A549 (cell line): ENCODE measurements around the gene BMPR2. TPM values are rescaled to one million over a fixed set of nuclear protein-coding genes. Genes with fewer than 3 reads are reported as not detected.
"Not testable (repeated sequence)": the region's sequence is repeated elsewhere in the genome, so short reads cannot be mapped to it uniquely, and the experiment has no call there.

Source experiments
- ATAC-seq, 2 experiments: fragments of 200-7000 bp in 1 of 2; fragments of >200 bp in 1 of 2; cut with Nextera tagmentation in 1 of 2; cut with Tn5 transposase in 1 of 2; 3 replicates each; pipeline versions ENCODE4 v1.8.0 to v1.9.1; 2018 to 2020; ENCODE audit warnings: mild to moderate bottlenecking in 1 of 2, moderate library complexity in 1 of 2
- CTCF ChIA-PET: fragments of 300-600 bp; sonication (Branson Sonifier 250); formaldehyde crosslinking; extraction: SDS; loops from one replicate; lab custom pipeline; 2021; ENCODE audit warnings: antibody characterized with exemption, inconsistent platforms; lab: Yijun Ruan, JAX
- POLR2A ChIA-PET: fragments of 350-600 bp; formaldehyde crosslinking; extraction: SDS; loops from one replicate; lab custom pipeline; 2021; ENCODE audit warnings: antibody characterized with exemption, inconsistent platforms; lab: Yijun Ruan, JAX
- DNase-seq, 2 experiments: peaks; one replicate each; pipeline versions ENCODE4 v3.0.0 to v3.0.0-alpha.2; 2011 to 2016; ENCODE audit warnings: low read depth in 1 of 2, low spot score in 1 of 2
- FAIRE-seq: peaks from 2 replicates; lab custom pipeline; 2011; peaks lifted over from hg19 to GRCh38; lab: Jason Lieb, UNC
- H3K27ac ChIP-seq, 2 experiments: fragments of >200 bp; sonication (Bioruptor Twin); formaldehyde crosslinking; 3 replicates each; pipeline ENCODE4 v1.5.1; 2016 to 2017
- H3K4me1 ChIP-seq: fragments of >200 bp; sonication (Bioruptor Twin); formaldehyde crosslinking; 3 replicates; pipeline ENCODE4 v1.6.1; 2016
- H3K4me2 ChIP-seq: fragments of >200 bp; sonication (Bioruptor Twin); formaldehyde crosslinking; 3 replicates; pipeline ENCODE4 v1.6.1; 2016
- H3K4me3 ChIP-seq: fragments of >200 bp; sonication (Bioruptor Twin); formaldehyde crosslinking; 3 replicates; pipeline ENCODE4 v1.5.1; 2016
- H3K9me3 ChIP-seq: fragments of >200 bp; sonication (Bioruptor Twin); formaldehyde crosslinking; 3 replicates; pipeline ENCODE4 v1.6.1; 2016
- BHLHE40 ChIP-seq: IDR thresholded peaks from 2 replicates; pipeline ENCODE4 v1.6.1; 2012; ENCODE audit warnings: low read depth, low read length, inconsistent platforms
- CBX2 ChIP-seq: fragments of 200-600 bp; sonication (generic); IDR thresholded peaks from 2 replicates; pipeline ENCODE4 v1.6.1; 2016; ENCODE audit warnings: low read depth, mild to moderate bottlenecking, borderline replicate concordance
- E2F6 ChIP-seq: IDR thresholded peaks from 2 replicates; pipeline ENCODE4 v1.6.1; 2012; ENCODE audit warnings: low read depth, borderline replicate concordance
- FOSL2 ChIP-seq, 2 experiments: fragments of 450-650 bp in 1 of 2; fragments of >200 bp in 1 of 2; sonication (Bioruptor Twin) in 1 of 2; formaldehyde crosslinking; IDR thresholded peaks; 2 replicates each; pipeline versions ENCODE4 v1.5.0 to v1.6.1; 2016 to 2020; ENCODE audit warnings: mild to moderate bottlenecking in 1 of 2, moderate library complexity in 1 of 2
- FOXS1 ChIP-seq: fragments of 250-450 bp; sonication (Bioruptor Pico); IDR thresholded peaks from 2 replicates; pipeline ENCODE4 v1.5.0; 2020; ENCODE audit warnings: mild to moderate bottlenecking, moderate library complexity
- HDAC2 ChIP-seq: fragments of 200-600 bp; sonication (generic); IDR thresholded peaks from 2 replicates; pipeline ENCODE4 v1.6.1; 2016
- HEYL ChIP-seq: fragments of 250-450 bp; sonication (Bioruptor Pico); IDR thresholded peaks from 2 replicates; pipeline ENCODE4 v1.8.0; 2021; ENCODE audit warnings: mild to moderate bottlenecking, moderate library complexity
- KDM5A ChIP-seq: fragments of 200-600 bp; sonication (generic); IDR thresholded peaks from 2 replicates; pipeline ENCODE4 v1.6.1; 2016; ENCODE audit warnings: antibody characterized with exemption, mild to moderate bottlenecking
- MAFK ChIP-seq: fragments of 450-650 bp; IDR thresholded peaks from 2 replicates; pipeline ENCODE4 v1.6.1; 2014; ENCODE audit not compliant: partially characterized antibody
- NPAS2 ChIP-seq: fragments of 250-450 bp; sonication (Bioruptor Pico); IDR thresholded peaks from 2 replicates; pipeline ENCODE4 v1.8.0; 2022; ENCODE audit warnings: mild to moderate bottlenecking, moderate library complexity, borderline replicate concordance
- POLR2A ChIP-seq: IDR thresholded peaks from 2 replicates; pipeline ENCODE4 v1.6.1; 2012; ENCODE audit warnings: mild to moderate bottlenecking, low read length
- POLR2AphosphoS2 ChIP-seq: conservative IDR thresholded peaks from 2 replicates; pipeline ENCODE4 v1.6.1; 2012; ENCODE audit warnings: low read length, improper control_type of control experiment, inconsistent platforms
- RARB ChIP-seq: fragments of 250-450 bp; sonication (Bioruptor Pico); IDR thresholded peaks from 2 replicates; pipeline ENCODE4 v1.8.0; 2021; ENCODE audit warnings: mild to moderate bottlenecking, moderate library complexity
- RCOR1 ChIP-seq: fragments of 150-350 bp; IDR thresholded peaks from 2 replicates; pipeline ENCODE4 v1.6.1; 2014; ENCODE audit warnings: antibody characterized with exemption, low read length, low read depth
- RNF2 ChIP-seq: fragments of 200-600 bp; sonication (generic); IDR thresholded peaks from 2 replicates; pipeline ENCODE4 v1.6.1; 2016; ENCODE audit warnings: low read depth, mild to moderate bottlenecking, antibody characterized with exemption, moderate library complexity, borderline replicate concordance
- SREBF2 ChIP-seq: fragments of 450-650 bp; IDR thresholded peaks from 2 replicates; pipeline ENCODE4 v1.6.1; 2014; ENCODE audit warnings: mild to moderate bottlenecking, moderate library complexity
- TFCP2L1 ChIP-seq: fragments of 250-450 bp; sonication (Bioruptor Pico); IDR thresholded peaks from 2 replicates; pipeline ENCODE4 v1.5.0; 2021; ENCODE audit warnings: mild to moderate bottlenecking
- WGBS: methylation state at CpG from one replicate; pipeline ENCODE4 v1.1.6; 2017; ENCODE audit errors: missing lambda C conversion rate; 5-methylcytosine and 5-hydroxymethylcytosine counted together
- polyA plus RNA-seq, 4 experiments: library from polyadenylated mRNA; depleted of rRNA in 3 of 4; stranded (reverse); fragments of >200 nt; fragmentation: RNase III in 1 of 4; extraction: RNeasy Plus Mini Kit Qiagen cat#74134 plus additional on column Dnase treatment in 1 of 4; gene quantifications; 2 replicates in 3 of 4; 3 replicates in 1 of 4; pipeline ENCODE4 v1.2.3, GENCODE V29; 2011 to 2017
- TF ChIP-seq, protein P1 (sequence below): fragments of >200 bp; sonication (Bioruptor Twin); formaldehyde crosslinking; IDR thresholded peaks from 3 replicates; pipeline ENCODE4 v1.6.1; 2016
- TF ChIP-seq, protein P2 (sequence below): fragments of >200 bp; sonication (Bioruptor Twin); formaldehyde crosslinking; IDR thresholded peaks from 3 replicates; pipeline ENCODE4 v1.5.1; 2016

The BMPR2 gene
- polyA plus RNA-seq, 2 of the 4 experiments (the other 2 are of a cell fraction): 13.9 to 46.3 TPM

- Histone ChIP-seq H3K4me1 (no peaks in the 10 kb centered on the region), H3K9me3 (no peaks in the 10 kb centered on the region), H3K4me3 (no peak overlapping the region), H3K27ac (no peak overlapping the region), H3K4me2 (no peak overlapping the region)
- WGBS: 85% methylated on average over 3 of the region's 3 CpGs
- TF ChIP-seq KDM5A: no peak
- no peak for TF ChIP-seq NPAS2
- no peak for TF ChIP-seq RARB (CRISPR knock-in tag)
- no peak for TF ChIP-seq HDAC2
- no peak for TF ChIP-seq POLR2AphosphoS2
- TF ChIP-seq, protein P1, sequence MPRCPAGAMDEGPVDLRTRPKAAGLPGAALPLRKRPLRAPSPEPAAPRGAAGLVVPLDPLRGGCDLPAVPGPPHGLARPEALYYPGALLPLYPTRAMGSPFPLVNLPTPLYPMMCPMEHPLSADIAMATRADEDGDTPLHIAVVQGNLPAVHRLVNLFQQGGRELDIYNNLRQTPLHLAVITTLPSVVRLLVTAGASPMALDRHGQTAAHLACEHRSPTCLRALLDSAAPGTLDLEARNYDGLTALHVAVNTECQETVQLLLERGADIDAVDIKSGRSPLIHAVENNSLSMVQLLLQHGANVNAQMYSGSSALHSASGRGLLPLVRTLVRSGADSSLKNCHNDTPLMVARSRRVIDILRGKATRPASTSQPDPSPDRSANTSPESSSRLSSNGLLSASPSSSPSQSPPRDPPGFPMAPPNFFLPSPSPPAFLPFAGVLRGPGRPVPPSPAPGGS: no peak
- no peak for TF ChIP-seq SREBF2
- no peak for TF ChIP-seq TFCP2L1
- ATAC-seq: no peak
- no peak for FAIRE-seq
- CTCF ChIA-PET: no interaction called here
- POLR2A ChIA-PET: no interaction called here
- no peak for DNase-seq
Measured at GRCh38 chr2:202542142-202542541, 166.0 kb downstream of the BMPR2 start.

- Histone ChIP-seq H3K4me3 (no peak overlapping the region), H3K4me1 (no peaks in the 10 kb centered on the region)
- 75% methylated on average over 1 of the region's 1 CpG for whole genome bisulfite sequencing
- TF ChIP-seq, protein P2, sequence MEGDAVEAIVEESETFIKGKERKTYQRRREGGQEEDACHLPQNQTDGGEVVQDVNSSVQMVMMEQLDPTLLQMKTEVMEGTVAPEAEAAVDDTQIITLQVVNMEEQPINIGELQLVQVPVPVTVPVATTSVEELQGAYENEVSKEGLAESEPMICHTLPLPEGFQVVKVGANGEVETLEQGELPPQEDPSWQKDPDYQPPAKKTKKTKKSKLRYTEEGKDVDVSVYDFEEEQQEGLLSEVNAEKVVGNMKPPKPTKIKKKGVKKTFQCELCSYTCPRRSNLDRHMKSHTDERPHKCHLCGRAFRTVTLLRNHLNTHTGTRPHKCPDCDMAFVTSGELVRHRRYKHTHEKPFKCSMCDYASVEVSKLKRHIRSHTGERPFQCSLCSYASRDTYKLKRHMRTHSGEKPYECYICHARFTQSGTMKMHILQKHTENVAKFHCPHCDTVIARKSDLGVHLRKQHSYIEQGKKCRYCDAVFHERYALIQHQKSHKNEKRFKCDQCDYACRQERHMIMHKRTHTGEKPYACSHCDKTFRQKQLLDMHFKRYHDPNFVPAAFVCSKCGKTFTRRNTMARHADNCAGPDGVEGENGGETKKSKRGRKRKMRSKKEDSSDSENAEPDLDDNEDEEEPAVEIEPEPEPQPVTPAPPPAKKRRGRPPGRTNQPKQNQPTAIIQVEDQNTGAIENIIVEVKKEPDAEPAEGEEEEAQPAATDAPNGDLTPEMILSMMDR: no peak
- TF ChIP-seq, all 56 proteins: peak for 0
- CTCF ChIA-PET: no interaction called here
- H3K4me2 ChIP-seq: no peak overlapping the region
- H3K9me3 ChIP-seq: no peaks in the 10 kb centered on the region
- POLR2A ChIA-PET: no interaction called here
- no peak overlapping the region for H3K27ac ChIP-seq
- DNase-seq: no peak
- ATAC-seq: no peak
- FAIRE-seq: no peak
Measured at GRCh38 chr2:202545523-202545922, 169.4 kb downstream of the BMPR2 start.

GRCh38 chr2:202545931-202546330, 169.8 kb downstream of the BMPR2 start:
- Histone ChIP-seq H3K4me1 (no peaks in the 10 kb centered on the region), H3K4me3 (no peak overlapping the region), H3K27ac (no peak overlapping the region), H3K9me3 (no peaks in the 10 kb centered on the region), H3K4me2 (no peak overlapping the region)
- WGBS: 96% methylated on average over 2 of the region's 2 CpGs
- no peak for DNase-seq
- ChIA-PET CTCF (no interaction called here), POLR2A (no interaction called here)
- TF ChIP-seq RCOR1: no peak
- no peak for TF ChIP-seq POLR2A
- no peak for TF ChIP-seq BHLHE40
- TF ChIP-seq FOXS1 (CRISPR knock-in tag): no peak
- no peak for TF ChIP-seq FOSL2 (IDR thresholded peaks at IDR 0.05)
- TF ChIP-seq FOSL2 (CRISPR knock-in tag; IDR thresholded peaks at IDR 0.05): no peak
- TF ChIP-seq RNF2: no peak
- TF ChIP-seq HEYL (CRISPR knock-in tag): no peak
- no peak for TF ChIP-seq CBX2
- no peak for TF ChIP-seq MAFK
- TF ChIP-seq E2F6: no peak
- TF ChIP-seq, protein P2: no peak
- FAIRE-seq: no peak
- ATAC-seq: no peak

GRCh38 chr2:202546499-202547141, 170.5 kb downstream of the BMPR2 start:
- FAIRE-seq: not testable (repeated sequence)

More at GRCh38 chr2:202546499-202547141, 170.5 kb downstream of the BMPR2 start:
- H3K4me2 ChIP-seq, POLR2A ChIA-PET, H3K9me3 ChIP-seq, ATAC-seq, H3K4me1 ChIP-seq, CTCF ChIA-PET, H3K27ac ChIP-seq, H3K4me3 ChIP-seq: not testable (repeated sequence)
- peak in 1 of 2 experiments; percentile 29 for DNase-seq
- WGBS: 84% methylated on average over 13 of the region's 13 CpGs
